Mesenchymal stem cell (in vitro differentiated cells and primary cell): ENCODE data around the gene GPRC5A.
A peak's percentile ranks its signal among the peaks of the same experiment; 100 is the strongest.

Experiments
- DNase-seq: peaks from one replicate; pipeline ENCODE4 v3.0.0-alpha.2; 2013
- H2AFZ ChIP-seq: one replicate; pipeline ENCODE4 v1.6.1; 2013; ENCODE audit warnings: low read depth, mild to moderate bottlenecking, control low read depth, inconsistent platforms, low read length, moderate library complexity
- H2AK5ac ChIP-seq: 2 replicates; pipeline ENCODE4 v1.6.1; 2013; ENCODE audit warnings: low read length, moderate library complexity, mild to moderate bottlenecking, inconsistent platforms; ENCODE audit not compliant: severe bottlenecking
- H2BK120ac ChIP-seq: one replicate; pipeline ENCODE4 v1.6.1; 2013; ENCODE audit warnings: low read depth, mild to moderate bottlenecking, inconsistent platforms, low read length, moderate library complexity
- H2BK12ac ChIP-seq, 2 experiments: one replicate each; pipeline ENCODE4 v1.6.1; 2013; ENCODE audit warnings: inconsistent platforms in 2 of 2, low read length in 2 of 2, mild to moderate bottlenecking in 2 of 2, moderate library complexity in 2 of 2, control low read depth in 1 of 2
- H2BK15ac ChIP-seq: one replicate; pipeline ENCODE4 v1.6.1; 2013; ENCODE audit warnings: mild to moderate bottlenecking, low read depth, inconsistent platforms; ENCODE audit not compliant: poor library complexity, severe bottlenecking
- H2BK5ac ChIP-seq: 2 replicates; pipeline ENCODE4 v1.6.1; 2013; ENCODE audit warnings: low read depth, mild to moderate bottlenecking, low read length, control low read depth, inconsistent platforms; ENCODE audit not compliant: poor library complexity, severe bottlenecking
- H3K14ac ChIP-seq, 2 experiments: one replicate each; pipeline ENCODE4 v1.6.1; 2013; ENCODE audit warnings: inconsistent platforms in 2 of 2, low read length in 2 of 2, control low read depth in 1 of 2, mild to moderate bottlenecking in 1 of 2, moderate library complexity in 1 of 2
- H3K18ac ChIP-seq, 2 experiments: one replicate each; pipeline ENCODE4 v1.6.1; 2013; ENCODE audit warnings: inconsistent platforms in 2 of 2, low read length in 2 of 2, control low read depth in 1 of 2, low read depth in 1 of 2, mild to moderate bottlenecking in 1 of 2
- H3K23ac ChIP-seq, 2 experiments: one replicate each; pipeline ENCODE4 v1.6.1; 2013; ENCODE audit warnings: inconsistent platforms in 2 of 2, low read length in 2 of 2, mild to moderate bottlenecking in 2 of 2, moderate library complexity in 2 of 2, control low read depth in 1 of 2
- H3K27ac ChIP-seq: 2 replicates; pipeline ENCODE4 v1.5.1; 2013; ENCODE audit warnings: mild to moderate bottlenecking, moderate library complexity, low read length, control low read depth, inconsistent platforms; ENCODE audit not compliant: poor library complexity, severe bottlenecking
- H3K27me3 ChIP-seq, 2 experiments: 2 replicates each; pipeline versions ENCODE4 v1.6.1 to v1.7.0; 2013; ENCODE audit warnings: low read length in 2 of 2, mild to moderate bottlenecking in 2 of 2, moderate library complexity in 2 of 2, control low read depth in 1 of 2, inconsistent platforms in 1 of 2; ENCODE audit not compliant: control insufficient read depth in 1 of 2, insufficient read depth in 1 of 2
- H3K36me3 ChIP-seq, 2 experiments: 2 replicates each; pipeline versions ENCODE4 v1.6.1 to v1.7.0; 2013; ENCODE audit warnings: low read length in 2 of 2, control low read depth in 1 of 2, inconsistent platforms in 1 of 2, low read depth in 1 of 2, mild to moderate bottlenecking in 1 of 2; ENCODE audit not compliant: insufficient read depth in 2 of 2, control insufficient read depth in 1 of 2
- H3K4ac ChIP-seq, 2 experiments: one replicate each; pipeline ENCODE4 v1.6.1; 2013; ENCODE audit warnings: inconsistent platforms in 2 of 2, low read length in 2 of 2, mild to moderate bottlenecking in 2 of 2, moderate library complexity in 2 of 2, control low read depth in 1 of 2, low read depth in 1 of 2
- H3K4me1 ChIP-seq: 2 replicates; pipeline ENCODE4 v1.6.1; 2013; ENCODE audit warnings: low read depth, low read length, control low read depth; ENCODE audit not compliant: control insufficient read depth, insufficient read depth
- H3K4me2 ChIP-seq: 2 replicates; pipeline ENCODE4 v1.6.1; 2013; ENCODE audit warnings: low read length, mild to moderate bottlenecking, inconsistent platforms; ENCODE audit not compliant: poor library complexity, severe bottlenecking
- H3K4me3 ChIP-seq, 2 experiments: 2 replicates each; pipeline versions ENCODE4 v1.5.1 to v1.7.0; 2013; ENCODE audit warnings: low read length in 2 of 2, mild to moderate bottlenecking in 2 of 2, control low read depth in 1 of 2, low read depth in 1 of 2; ENCODE audit not compliant: insufficient read depth in 1 of 2
- H3K79me1 ChIP-seq: replicated peaks from 2 replicates; pipeline ENCODE4 v1.6.1; 2013; ENCODE audit warnings: mild to moderate bottlenecking, control low read depth, low read length, inconsistent platforms; ENCODE audit not compliant: poor library complexity, severe bottlenecking
- H3K9ac ChIP-seq: 2 replicates; pipeline ENCODE4 v1.7.0; 2013; ENCODE audit warnings: mild to moderate bottlenecking, low read length, moderate library complexity
- H3K9me3 ChIP-seq: 2 replicates; pipeline ENCODE4 v1.7.0; 2013; ENCODE audit warnings: mild to moderate bottlenecking, low read length; ENCODE audit not compliant: control insufficient read depth
- H4K8ac ChIP-seq: one replicate; pipeline ENCODE4 v1.6.1; 2013; ENCODE audit warnings: inconsistent platforms, mild to moderate bottlenecking, low read length, moderate library complexity
- H4K91ac ChIP-seq: one replicate; pipeline ENCODE4 v1.6.1; 2013; ENCODE audit warnings: mild to moderate bottlenecking, low read length, inconsistent platforms
- WGBS: methylation state at CpG from one replicate; pipeline ENCODE4 v1.1.7; 2013; ENCODE audit warnings: mixed read lengths; 5-methylcytosine and 5-hydroxymethylcytosine counted together

Gene GPRC5A

DNA sequence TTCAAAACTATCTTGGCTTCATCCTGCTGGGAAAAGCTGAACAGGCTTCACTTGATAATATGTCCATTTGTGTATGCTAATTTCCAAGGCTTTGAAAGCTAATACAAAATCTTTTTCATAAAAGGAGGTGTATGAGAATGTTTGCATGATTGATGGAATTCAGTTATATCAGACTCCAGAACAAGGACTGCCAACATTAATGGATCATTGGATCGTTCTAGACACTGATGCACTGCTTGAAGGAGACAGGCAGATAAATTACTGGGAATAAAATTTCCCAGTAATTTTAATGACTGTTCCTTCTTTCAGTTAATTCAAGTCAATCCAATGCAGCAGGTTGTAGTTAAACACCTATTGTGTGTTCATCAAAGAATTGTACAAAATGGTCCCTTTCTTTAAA, 60.1 kb downstream of the GPRC5A start:
- Histone ChIP-seq H3K4me1 (peaks cover 6% of the 10 kb centered on the region), H3K36me3 (no peaks in the 10 kb centered on the region), H3K27ac (no peak overlapping the region), H4K8ac (no peak overlapping the region), H2BK15ac (no peak overlapping the region), H3K4me2 (no peak overlapping the region), H3K23ac (no peak overlapping the region), H3K9ac (no peak overlapping the region), H2BK120ac (no peak overlapping the region), H4K91ac (no peak overlapping the region), H3K9me3 (no peaks in the 10 kb centered on the region), H3K27me3 (no peaks in the 10 kb centered on the region), H2BK5ac (no peak overlapping the region), H2AFZ (no peak overlapping the region), H3K14ac (no peak overlapping the region), H2BK12ac (no peak overlapping the region), H3K4me3 (no peak overlapping the region), H3K18ac (no peak overlapping the region), H3K79me1 (no peaks in the 10 kb centered on the region), H2AK5ac (no peak overlapping the region), H3K4ac (no peak overlapping the region)
- WGBS: 100% methylated on average over 1 of the region's 1 CpG
- DNase-seq: no peak

DNA sequence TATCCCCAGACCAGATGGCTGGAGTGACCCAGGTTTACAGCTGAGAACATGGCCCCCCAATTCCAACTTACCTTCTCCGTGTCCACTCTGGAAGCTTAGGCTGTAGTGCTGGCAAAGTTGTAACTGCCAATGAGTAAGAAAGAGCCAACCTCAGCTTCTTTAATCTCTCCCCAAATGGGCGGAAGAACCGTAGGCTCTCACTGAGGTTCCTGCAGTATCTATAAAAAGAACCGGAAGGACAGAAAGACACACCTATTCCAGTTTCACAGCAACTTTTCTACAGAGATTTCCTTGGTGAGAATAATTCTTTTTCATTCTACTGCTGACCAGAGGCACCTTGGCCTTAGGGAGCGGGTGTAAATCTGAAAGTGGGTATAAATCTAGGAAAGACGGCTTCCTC, 60.7 kb downstream of the GPRC5A start, which contains the start of gene GPRC5D:
TSS of gene GPRC5D (minus strand) at position 135 of the 400 bp plus-strand sequence. CDS start 1,786 bp downstream, outside the sequence.
- H3K4me3 ChIP-seq: no peak within 1 kb of the TSS
- no peak within 1 kb of the TSS for H3K14ac ChIP-seq
- no peak within 1 kb of the TSS for H2BK15ac ChIP-seq
- no peak within 1 kb of the TSS for H2BK120ac ChIP-seq
- no peak for DNase-seq
- no peak within 1 kb of the TSS for H3K23ac ChIP-seq
- no peaks in the 10 kb centered on the region for H3K27me3 ChIP-seq
- no peak within 1 kb of the TSS for H2AFZ ChIP-seq
- H3K18ac ChIP-seq: no peak within 1 kb of the TSS
- no peak within 1 kb of the TSS for H3K27ac ChIP-seq
- H3K4me2 ChIP-seq: no peak within 1 kb of the TSS
- H4K91ac ChIP-seq: no peak within 1 kb of the TSS
- no peak within 1 kb of the TSS for H2AK5ac ChIP-seq
- H3K4me1 ChIP-seq: peaks cover 6% of the 10 kb centered on the region
- H3K36me3 ChIP-seq: no peaks in the 10 kb centered on the region
- WGBS: 94% methylated on average over 4 of the region's 6 CpGs
- H2BK5ac ChIP-seq: no peak within 1 kb of the TSS
- H4K8ac ChIP-seq: no peak within 1 kb of the TSS
- no peaks in the 10 kb centered on the region for H3K9me3 ChIP-seq
- no peaks in the 10 kb centered on the region for H3K79me1 ChIP-seq
- H3K9ac ChIP-seq: no peak within 1 kb of the TSS
- no peak within 1 kb of the TSS for H2BK12ac ChIP-seq
- no peak within 1 kb of the TSS for H3K4ac ChIP-seq

DNA sequence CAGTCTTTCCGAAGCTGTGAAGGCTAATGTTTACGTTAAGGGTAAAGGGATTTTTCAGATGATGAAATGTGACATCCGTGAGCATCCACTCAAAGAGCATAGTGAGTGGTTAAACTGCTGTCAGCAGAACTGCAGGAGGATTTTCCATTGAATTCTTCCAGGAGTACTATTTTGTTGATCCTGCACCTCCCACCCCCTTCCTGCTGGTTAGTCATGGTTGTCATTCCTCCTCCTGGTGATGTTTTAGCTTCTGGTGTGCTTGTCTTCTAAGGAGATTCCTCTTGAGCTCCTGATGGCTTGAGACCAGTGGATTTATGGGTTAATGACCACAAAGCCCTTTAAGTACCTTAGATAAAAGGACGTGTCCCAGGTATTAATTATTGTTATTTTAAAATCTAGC, 63.0 kb downstream of the GPRC5A start:
- Histone ChIP-seq H3K27me3 (no peaks in the 10 kb centered on the region), H3K9me3 (no peaks in the 10 kb centered on the region), H2AFZ (no peak overlapping the region), H2AK5ac (no peak overlapping the region), H3K18ac (no peak overlapping the region), H3K23ac (no peak overlapping the region), H2BK15ac (no peak overlapping the region), H3K36me3 (no peaks in the 10 kb centered on the region), H3K14ac (no peak overlapping the region), H4K8ac (no peak overlapping the region), H3K4me2 (no peak overlapping the region), H3K4me1 (peaks cover 6% of the 10 kb centered on the region), H3K27ac (peak overlapping the region; percentile 58), H3K9ac (no peak overlapping the region), H3K79me1 (no peaks in the 10 kb centered on the region), H2BK120ac (no peak overlapping the region), H3K4ac (no peak overlapping the region), H2BK12ac (no peak overlapping the region), H2BK5ac (no peak overlapping the region), H3K4me3 (no peak overlapping the region), H4K91ac (no peak overlapping the region)
- 83% methylated on average over 4 of the region's 4 CpGs for WGBS
- no peak for DNase-seq

DNA sequence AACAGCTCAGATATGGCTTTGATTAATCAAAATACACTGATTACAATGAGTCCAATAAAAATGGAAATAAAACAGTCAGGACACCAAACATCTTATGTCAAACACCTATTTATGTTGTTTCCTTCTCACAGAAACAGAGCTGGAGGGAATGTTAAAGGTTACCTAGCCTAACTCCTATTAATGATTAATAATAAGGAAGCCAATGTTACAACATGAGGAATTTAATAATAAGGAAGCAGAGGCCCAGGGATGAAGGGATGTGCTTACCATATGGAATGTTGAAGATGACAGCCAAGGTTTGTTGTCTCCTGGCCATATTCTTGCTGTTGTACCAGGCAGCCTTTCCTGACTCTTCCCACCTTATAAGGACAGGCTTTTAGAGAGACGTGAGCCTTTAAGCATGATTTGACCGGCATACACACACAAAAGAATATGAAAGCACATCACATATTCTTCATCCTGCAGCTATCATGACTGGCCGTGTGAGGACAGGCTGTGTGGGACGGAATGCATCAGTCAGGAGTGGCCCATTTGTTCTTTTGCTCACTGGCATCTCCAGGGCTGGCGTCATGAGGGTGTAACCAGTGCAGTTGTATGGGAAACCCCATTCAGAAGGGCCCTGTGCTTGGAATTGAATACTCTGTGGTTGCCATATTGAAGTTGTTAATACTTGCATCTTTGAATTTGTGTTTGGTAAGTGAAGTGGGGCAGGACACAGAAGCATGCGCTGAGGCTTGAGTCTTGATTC, 63.7 kb downstream of the GPRC5A start:
- 93% methylated on average over 6 of the region's 6 CpGs for WGBS
- no peak overlapping the region for H3K4me3 ChIP-seq
- no peaks in the 10 kb centered on the region for H3K79me1 ChIP-seq
- H2BK12ac ChIP-seq: no peak overlapping the region
- H3K27me3 ChIP-seq: no peaks in the 10 kb centered on the region
- H3K36me3 ChIP-seq: no peaks in the 10 kb centered on the region
- H2BK120ac ChIP-seq: no peak overlapping the region
- H3K27ac ChIP-seq: peak overlapping the region; percentile 58
- no peak overlapping the region for H2BK5ac ChIP-seq
- peaks cover 6% of the 10 kb centered on the region for H3K4me1 ChIP-seq
- H2AK5ac ChIP-seq: peak overlapping the region; percentile 81
- H3K9me3 ChIP-seq: no peaks in the 10 kb centered on the region
- DNase-seq: no peak
- no peak overlapping the region for H3K4me2 ChIP-seq
- no peak overlapping the region for H2BK15ac ChIP-seq
- no peak overlapping the region for H3K18ac ChIP-seq
- H3K23ac ChIP-seq: peak overlapping the region in 1 of 2 experiments; percentile 60
- H3K9ac ChIP-seq: no peak overlapping the region
- no peak overlapping the region for H3K4ac ChIP-seq
- no peak overlapping the region for H4K8ac ChIP-seq
- H4K91ac ChIP-seq: no peak overlapping the region
- H3K14ac ChIP-seq: no peak overlapping the region
- H2AFZ ChIP-seq: peak overlapping the region; percentile 67
